Fibroblast of skin of abdomen (primary cell): ENCODE measurements around the gene TEX2. TPM values are rescaled to one million over a fixed set of nuclear protein-coding genes. Genes with fewer than 3 reads are reported as not detected.
A peak's percentile ranks its signal among the peaks of the same experiment; 100 is the strongest.

Experiments
- DNase-seq: peaks from one replicate; pipeline ENCODE4 v3.0.0-alpha.2; 2013
- polyA plus RNA-seq, 2 experiments: library from polyadenylated mRNA; unstranded; fragments of 120-200 nt; gene quantifications; one replicate each; pipeline ENCODE4 v1.2.1, GENCODE V29; 2013; ENCODE audit not compliant: insufficient read length in 2 of 2

TEX2 gene, protein sequence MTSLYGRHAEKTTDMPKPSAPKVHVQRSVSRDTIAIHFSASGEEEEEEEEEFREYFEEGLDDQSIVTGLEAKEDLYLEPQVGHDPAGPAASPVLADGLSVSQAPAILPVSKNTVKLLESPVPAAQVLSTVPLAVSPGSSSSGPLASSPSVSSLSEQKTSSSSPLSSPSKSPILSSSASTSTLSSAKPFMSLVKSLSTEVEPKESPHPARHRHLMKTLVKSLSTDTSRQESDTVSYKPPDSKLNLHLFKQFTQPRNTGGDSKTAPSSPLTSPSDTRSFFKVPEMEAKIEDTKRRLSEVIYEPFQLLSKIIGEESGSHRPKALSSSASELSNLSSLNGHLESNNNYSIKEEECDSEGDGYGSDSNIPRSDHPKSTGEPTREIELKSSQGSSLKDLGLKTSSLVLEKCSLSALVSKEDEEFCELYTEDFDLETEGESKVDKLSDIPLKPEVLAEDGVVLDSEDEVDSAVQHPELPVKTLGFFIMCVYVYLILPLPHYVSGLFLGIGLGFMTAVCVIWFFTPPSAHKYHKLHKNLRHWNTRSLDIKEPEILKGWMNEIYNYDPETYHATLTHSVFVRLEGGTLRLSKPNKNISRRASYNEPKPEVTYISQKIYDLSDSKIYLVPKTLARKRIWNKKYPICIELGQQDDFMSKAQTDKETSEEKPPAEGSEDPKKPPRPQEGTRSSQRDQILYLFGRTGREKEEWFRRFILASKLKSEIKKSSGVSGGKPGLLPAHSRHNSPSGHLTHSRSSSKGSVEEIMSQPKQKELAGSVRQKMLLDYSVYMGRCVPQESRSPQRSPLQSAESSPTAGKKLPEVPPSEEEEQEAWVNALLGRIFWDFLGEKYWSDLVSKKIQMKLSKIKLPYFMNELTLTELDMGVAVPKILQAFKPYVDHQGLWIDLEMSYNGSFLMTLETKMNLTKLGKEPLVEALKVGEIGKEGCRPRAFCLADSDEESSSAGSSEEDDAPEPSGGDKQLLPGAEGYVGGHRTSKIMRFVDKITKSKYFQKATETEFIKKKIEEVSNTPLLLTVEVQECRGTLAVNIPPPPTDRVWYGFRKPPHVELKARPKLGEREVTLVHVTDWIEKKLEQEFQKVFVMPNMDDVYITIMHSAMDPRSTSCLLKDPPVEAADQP
- polyA plus RNA-seq (2013, experiment 1 of 2; ENCODE audit: insufficient read length): 22.0 TPM
- 21.0 TPM for polyA plus RNA-seq (2013, experiment 2 of 2; ENCODE audit: insufficient read length)

DNA sequence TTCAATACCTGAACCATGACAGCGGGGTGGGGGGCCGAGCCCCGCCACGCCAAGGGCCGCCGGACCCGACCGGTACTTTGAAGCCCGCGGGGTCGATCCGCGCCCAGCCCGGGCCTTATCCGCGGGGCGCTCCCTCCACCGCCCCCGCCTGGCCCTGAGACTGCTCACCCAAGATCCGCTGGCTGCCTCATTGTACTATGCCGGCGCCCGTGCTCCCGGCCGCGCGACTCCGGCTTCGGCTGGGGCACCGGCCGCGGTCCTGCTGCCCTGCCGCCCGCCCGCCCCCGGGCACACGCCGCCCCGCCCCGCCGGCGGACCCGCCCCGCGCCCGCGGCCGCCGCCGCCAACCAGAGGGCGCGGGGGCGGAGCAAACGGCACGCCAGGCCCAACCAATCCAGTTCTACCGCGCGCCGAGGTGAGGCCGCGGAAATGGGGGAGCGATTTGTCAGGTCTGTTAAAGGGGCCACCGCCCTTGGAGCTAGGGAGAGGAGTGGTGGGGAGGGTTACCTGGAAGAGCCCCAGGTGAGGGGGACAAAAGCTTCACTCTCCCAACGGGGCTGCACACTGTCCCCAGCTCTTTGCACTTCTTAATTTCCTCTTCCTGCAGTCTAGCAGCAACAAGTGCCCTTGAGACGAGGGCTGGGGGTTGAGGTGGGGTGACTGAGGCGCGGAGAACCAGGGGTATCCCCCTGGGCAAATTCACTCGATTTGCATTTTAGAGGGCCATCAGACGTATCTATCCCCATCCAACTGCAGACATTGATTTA lies at the start of gene TEX2:
TEX2 (minus strand) TSS at position 261 of the 767 bp plus-strand sequence. CDS start 49,043 bp downstream, outside the sequence.
- peak; percentile 87 for DNase-seq

DNA sequence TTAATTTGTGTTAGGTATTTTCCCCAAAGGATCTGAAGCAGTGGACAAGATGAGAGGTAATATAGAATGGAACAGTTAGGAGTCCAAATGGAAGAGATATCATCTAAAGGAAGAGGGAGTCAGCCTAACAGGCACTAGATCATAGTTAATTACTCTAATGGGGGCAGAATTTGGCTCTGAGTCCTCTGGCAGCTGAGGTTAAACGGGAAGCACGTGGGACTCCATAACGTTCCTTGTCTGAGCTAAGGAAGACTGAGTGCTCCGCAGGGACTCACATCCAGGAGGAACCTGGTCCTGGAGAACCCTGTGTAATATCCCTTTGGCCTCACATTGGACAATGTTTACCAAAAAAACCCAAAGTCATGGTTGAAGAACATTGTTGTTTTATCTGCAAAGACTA lies 46.6 kb upstream of the TEX2 start:
- DNase-seq: no peak

DNA sequence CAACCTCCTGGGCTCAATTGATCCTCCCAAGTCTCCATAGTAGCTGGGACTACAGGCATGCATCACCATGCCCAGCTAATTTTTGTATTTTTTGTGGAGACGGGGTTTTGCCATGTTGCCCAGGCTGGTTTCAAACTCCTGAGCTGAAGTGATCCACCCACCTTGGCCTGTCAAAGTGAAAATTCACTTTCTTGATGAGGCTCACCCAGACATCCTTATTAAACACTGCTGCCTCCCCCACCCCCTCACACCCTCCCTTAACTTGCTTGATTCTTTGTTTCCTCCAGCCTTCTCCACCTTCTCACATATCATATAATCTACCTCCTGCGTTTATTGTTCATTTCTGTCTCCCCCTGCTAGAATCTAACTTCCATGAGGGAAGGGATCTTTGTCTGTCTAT lies 46.0 kb upstream of the TEX2 start:
- no peak for DNase-seq

DNA sequence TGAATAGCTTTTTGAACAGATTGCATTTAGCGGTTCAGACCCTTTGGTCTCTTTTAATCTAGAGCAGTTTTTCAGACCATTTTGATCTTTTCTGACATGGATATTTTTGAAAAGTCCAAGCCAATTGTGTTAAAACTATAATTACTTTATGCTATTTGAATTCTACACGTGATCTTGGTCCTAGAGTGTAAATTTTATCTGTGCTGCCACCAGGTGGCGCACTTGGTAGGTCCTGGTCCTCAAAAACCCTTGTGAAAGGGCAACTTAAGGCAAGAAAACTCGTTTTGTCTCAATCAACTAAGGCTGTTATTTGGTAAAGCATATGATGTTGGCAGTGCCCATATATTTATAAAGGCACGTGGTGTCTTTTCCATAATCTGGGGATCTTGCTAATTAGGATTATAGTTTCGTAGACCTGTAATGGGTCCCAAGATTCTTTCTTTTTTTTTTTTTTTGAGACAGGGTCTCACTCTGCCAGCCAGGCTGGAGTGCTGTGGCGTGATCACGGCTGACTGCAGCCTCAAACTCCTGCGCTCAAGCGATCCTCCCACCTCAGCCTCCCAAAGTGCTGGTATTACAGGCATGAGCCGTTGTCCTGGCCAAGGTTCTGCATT lies 43.9 kb upstream of the TEX2 start:
- DNase-seq: peak; percentile 59

DNA sequence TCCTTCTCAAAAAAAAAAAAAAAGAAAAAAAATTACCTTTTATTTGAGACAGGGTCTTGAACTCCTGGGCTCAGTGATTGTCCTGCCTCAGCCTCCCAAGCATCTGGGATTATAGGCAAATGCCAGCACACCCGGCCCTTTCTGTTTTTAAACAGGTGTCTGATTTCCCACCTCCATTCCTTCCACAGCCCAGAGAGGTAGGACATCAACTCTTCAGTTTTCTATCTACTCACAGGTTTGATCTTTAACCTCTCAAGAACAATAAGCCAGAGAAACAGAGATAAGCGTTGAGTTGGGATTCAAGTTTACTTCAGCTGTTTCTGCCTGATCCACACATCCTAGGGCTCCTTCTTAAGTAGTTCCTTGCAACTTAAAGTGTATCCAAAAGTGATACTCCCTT lies 41.5 kb upstream of the TEX2 start:
- DNase-seq: no peak

DNA sequence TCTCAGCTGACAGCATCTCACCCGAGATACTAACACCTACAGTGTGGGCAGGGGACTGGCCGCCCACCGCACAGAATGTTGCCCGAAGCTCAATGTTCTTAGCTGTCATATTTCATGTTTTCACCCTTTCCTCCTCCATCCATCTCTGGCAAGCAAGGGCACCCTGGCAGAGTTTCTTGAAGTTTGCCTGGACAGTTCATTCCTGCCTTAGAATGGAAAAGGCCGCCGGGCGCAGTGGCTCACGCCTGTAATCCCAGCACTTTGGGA lies 37.6 kb upstream of the TEX2 start:
- DNase-seq: no peak

DNA sequence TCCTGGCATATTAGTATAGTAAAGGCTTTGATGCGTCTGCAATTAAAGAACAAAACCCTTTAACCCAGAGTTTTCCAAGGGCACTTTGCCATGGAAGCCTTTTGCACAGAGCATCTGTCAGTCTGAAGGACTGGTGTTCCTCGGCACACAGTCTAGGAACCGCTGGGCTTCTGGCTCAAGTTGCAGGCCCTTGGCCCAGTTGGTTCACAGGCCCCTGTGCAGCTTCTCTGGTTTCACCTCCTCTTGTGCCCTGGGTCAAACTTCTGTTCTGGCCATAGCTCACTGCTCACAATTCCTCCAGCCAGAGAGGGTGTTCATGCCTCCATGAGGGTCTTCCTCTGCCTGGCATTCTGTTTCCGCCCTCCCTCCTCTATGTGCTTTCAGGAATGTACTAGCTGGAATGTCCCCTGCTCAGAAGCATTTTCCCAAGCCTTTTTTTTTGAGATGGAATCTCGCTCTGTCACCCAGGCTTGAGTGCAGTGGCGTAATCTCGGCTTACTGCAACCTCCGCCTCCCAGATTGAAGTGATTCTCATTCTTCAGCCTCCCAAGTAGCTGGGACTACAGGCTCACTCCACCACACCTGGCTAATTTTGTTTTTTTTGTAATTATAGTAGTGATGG lies 34.5 kb upstream of the TEX2 start:
- no peak for DNase-seq

DNA sequence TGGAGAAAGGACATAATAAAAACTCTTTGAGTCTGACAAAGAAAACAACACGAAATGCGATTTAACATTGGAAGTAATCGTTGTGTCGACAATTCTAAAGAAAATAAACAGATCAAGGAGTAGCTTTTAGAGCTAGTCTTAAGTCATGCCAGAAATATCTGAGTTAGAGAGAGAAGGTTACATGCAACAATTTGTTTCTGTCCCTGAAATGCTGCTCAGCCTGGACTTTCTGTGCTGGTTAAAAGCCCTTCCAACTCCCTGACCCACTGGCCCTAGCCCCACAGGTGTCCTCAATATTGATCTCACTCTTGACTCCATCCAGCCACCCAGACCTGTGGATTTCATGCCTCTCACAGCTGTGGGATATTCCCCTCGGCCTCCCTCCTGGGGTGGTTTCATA lies 33.2 kb upstream of the TEX2 start:
- DNase-seq: no peak

DNA sequence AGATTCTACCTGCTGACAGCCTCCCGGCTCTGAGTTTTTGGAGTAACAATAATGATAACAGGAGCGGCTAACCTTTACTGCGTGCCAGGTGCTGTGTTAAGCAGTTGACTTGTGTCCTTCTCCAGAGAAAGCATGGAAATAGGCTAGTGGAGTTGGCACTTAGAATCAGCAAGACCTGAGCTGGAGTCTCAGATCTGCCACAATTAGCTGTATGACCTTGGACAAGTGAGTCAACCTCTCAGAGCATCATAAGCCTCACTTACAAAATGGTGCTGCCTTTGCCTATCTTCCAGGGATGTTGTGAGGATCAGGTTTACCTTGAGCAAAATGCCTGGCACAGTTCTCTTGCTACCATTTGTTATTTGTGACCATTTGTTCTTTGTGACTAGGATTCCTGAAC lies 32.1 kb upstream of the TEX2 start:
- no peak for DNase-seq

DNA sequence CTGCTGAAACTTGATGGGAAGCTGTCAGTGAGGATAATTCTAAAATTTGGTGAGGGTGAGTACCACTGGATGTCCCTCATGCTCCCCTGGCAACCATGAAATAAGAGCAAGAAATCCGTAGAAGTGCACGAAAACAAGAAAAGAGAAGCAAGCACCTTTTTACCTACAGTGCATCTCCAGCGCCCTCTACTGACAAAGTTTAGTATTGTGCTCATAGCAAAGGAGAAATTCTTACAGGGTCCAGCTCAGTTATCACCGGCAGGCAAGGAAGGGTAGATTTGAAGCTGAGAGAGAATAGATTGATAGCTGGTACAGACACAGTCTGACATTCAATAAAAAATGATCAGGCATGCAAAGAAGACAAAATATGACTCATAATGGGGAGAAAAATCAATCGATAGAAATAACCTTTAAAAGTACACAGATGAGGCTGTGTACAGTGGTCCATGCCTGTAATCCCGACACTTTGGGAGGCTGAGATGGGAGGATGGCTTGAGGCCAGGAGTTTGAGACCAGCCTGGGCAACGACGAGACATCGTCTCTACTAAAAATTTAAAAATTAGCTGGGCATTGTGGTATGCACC lies 28.3 kb upstream of the TEX2 start:
- DNase-seq: no peak

DNA sequence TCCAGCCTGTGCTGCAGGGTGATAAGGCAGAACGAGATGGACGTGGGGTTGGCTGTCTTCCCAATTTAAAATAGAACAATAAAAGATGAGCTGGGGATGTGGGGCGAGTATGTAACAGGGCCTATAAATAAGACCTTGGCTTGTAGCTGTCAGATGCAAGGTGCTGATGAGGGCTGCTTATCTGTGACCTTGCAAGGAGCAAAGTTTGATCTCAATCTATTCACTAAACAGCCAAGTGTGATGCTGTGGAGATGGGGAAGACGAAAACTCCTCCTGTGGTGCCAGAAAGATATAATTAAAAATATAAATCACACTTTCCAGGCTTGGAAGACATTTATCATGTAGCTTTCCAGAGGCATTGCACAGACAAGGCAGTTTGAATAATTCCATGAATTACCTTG lies 26.7 kb upstream of the TEX2 start:
- DNase-seq: no peak

DNA sequence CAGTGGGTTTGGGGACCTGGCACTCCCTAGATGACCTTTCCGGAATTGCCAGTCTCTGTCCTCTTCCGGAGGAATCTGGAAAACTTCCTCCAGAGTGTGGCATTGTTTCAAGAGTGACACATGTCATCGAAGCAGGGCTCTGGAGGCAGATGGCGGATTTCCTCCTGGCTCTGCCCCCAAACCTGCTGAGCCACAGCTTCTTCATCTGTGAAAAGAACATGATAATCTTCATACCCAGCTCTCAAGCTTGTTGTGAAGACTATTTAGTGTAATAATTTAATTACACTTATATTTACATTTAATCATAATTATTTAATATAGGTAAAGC lies 19.7 kb upstream of the TEX2 start:
- DNase-seq: no peak

DNA sequence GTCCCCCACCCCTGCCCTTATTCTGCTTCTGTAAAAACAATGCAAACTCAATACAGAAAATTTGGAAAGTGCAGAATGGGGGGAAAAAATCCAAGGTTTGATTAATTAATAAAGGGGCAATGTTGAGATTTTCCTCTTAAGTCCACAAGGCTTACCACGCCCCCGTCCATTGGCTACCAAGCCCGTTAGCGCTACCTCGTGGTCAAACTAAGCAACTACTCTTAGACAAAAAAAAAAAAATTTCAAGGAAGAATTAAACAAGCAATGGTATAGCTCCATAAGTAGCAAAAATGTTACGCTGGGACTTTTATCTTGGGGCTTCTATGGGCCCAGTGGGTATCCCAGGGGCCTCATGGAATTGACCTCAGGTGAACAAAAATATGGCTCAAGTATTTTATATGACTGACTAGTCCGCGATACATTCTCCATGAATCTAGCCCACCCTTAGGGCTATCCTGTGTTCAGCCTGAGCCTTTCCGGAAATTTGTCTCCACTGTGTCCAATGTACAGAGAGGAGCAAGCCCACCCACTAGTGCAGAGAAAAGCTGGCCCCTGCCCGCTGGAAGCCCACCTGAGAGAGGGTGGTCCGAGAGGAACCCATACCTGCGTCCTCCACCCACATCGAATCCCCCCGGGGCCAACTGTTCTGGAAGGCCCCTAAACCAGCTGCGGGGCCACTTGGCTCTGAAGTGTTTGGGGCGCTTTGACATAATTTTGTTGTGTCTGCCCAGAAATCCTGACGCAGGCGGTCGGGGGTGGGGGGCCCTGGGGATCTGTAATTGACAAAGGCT lies 19.1 kb upstream of the TEX2 start:
- peak; percentile 70 for DNase-seq

DNA sequence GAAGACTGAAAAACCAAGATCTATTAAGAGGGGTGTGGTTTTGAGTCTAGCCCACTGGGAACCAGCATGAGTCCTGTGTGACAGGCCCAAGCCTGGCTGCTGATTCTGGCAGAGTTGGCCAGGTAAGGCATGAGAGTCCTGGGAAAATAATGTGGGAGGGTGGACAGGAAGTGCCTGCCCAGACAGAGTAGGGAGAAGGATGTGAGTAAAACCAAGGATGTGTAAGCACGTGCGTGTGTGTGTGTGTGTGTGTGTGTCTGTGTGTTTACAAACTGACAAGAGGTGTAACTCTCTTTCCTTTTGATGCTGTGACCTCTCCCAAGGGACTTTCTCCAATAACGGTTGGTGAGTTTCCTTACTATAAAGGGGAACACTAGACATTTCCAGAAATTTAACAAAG lies 15.6 kb upstream of the TEX2 start:
- peak; percentile 31 for DNase-seq

DNA sequence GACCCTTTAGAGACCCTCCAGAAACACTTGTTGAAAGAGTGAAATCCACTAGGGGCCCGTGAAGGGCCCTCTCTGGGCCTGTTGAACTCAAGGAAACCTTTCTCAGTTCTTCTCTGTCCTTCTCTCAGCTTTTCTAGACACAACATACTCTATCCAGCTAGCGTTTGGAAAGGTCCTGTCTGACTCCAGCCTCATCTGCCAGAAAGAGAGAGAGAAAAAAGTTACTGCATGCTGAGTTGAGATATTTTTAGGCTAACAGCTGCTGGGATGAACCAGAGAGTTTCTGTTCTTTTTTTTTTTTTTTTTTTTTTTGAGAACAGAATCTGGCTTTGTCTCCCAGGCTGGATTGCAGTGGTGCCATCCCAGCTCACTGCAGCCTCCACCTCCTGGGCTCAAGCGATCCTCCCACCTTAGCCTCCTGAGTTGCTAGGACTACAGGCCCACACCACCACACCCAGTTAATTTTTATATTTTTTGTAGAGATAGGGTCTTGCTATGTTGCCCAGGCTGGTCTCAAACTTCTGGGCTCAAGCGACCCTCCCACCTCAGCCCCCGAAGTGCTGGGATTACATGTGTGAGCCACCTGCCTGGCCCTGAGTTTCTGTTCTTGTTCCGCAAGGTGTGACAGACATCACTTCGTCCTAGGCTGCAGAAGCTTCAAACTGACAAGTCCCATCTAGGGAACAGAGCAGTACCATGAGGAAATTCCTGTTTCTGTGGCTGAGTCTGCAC lies 14.9 kb upstream of the TEX2 start:
- DNase-seq: peak; percentile 17

DNA sequence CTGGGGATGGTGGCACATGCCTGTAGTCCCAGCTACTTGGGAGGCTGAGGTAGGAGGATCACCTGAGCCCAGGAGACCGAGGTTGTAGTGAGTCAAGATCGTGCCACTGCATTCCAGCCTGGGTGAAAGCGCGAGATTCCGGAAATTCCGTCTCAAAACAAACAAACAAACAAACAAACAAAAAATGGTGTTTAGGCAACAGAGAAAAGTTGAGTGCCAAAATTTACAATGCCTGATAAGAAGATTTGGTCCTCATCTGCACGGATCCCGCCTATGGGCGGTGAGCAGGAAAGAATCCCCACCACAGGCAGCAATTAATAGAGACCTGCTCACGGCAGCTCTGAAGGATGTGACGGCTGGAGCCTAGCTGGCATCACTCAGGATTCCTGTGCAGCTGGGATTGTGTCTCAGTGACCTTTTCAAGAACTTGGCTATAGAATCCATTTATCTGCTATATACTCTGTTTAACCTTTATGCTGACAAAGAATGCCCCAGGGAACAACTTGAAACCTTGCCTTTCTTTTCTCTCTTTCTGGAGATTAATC lies 14.0 kb upstream of the TEX2 start:
- DNase-seq: no peak

DNA sequence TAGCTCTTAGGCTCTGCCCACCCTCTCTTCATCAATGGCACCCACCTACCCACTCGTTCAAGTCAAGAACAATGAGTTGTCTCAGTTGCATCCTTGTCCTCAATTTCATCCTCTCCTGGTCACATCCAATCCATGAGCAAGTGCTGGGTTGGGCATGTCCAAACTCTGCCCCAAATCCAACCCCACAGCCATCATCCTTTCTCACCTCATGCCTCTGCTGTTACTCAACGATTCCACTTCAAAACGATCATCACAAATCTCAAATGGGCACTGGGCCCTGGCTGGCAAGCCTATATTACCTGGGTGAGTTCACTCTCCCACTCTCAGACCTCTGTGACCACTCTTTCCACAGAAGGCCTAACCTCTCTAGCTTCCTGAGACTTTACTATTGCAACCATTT lies 12.0 kb upstream of the TEX2 start:
- no peak for DNase-seq

DNA sequence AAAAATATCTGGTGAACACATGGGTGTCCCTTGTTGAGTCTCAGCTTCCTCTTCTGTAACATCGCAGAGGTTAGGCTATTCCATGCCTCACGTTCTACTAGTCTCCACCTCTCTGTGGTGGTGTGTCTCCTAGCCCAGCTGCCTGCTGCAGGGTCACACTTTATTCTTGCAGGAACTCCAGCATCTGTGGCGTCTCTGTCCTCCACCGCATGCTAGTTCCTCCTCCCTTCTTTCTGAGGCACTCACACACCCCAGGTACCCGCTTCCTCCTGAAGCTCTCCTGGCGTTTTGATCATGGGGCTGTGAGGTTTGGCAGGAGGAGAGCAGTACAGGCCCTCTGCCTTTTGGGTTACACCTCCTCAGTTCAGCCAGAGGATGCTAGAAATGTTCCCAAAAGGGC lies 9.9 kb upstream of the TEX2 start:
- DNase-seq: no peak

DNA sequence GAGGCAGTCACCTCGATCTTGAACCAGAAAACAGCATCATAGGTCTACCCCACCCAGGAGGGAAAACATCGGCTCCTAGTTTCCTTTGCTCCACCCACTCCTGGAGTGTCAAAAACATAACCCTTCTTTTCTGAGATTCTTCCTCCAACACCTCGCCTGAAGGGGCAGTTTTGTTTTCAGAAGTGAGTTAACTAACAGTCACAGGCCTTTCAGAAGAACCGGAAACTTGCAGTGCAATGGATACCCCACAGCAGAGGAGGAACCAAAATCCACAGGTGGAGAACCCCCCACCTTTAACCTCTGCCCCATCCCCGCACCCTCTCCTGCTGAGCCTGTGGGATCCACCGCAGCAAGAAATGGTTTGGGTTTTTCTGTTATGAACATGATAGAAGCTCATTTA lies 7.8 kb upstream of the TEX2 start:
- DNase-seq: no peak
